NCI-H446 (cell line): ENCODE results near the gene GRIA4.

Experiments used
- DNase-seq, 2 experiments: peaks; one replicate each; lab custom pipeline; 2025; lab: John Stamatoyannopoulos, UW

The GRIA4 gene

DNA sequence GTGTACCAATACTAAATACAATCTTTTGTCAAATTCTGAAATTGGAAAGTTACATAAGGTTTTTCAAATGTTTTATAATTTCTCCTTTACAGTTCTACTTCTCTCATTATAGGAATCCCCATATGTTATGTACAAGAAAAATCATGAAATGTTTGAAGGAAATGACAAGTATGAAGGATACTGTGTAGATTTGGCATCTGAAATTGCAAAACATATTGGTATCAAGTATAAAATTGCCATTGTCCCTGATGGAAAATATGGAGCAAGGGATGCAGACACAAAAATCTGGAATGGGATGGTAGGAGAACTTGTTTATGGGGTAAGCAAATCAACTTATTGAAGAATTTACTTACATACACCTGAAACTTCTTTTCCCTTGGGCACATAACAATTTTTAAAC is 308.7 kb downstream of the GRIA4 start:
- DNase-seq, result no peak

DNA sequence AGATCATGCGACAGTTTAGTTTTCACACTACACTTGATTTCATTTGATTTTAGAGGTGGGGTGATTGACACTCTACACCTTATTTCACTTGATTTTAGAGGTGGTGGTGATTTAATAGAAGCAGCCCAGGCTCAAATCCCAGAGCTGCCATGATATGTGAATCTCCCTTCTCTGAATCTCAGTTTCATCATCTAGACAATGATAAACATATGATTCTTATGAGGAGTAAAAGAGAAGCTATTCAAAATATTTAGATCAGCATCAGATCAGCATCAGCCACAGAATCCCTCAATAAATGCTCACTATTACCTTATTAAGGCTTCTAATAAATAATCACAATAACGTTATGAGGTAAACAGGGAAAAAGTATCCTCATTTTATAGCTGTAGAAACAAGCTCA is 313.4 kb downstream of the GRIA4 start:
- DNase-seq, result no peak

DNA sequence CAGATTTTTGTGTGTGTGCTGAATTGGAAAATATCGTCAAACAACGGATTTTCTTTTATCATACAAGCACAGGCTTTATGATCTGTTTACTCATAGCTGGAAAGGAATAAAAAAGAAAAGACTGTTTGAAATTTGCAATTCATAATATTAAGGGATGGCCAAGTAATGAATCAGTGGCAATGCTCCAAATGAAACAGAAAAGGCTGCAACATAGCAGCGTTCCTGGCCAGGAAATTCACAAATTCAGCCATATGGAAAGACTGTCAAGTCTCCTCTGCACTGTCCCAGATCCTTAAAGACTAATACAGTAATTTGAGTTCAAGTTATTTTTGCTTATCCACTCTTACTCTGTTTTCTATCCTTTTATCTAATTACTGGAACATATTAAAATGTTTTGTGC is 313.9 kb downstream of the GRIA4 start:
- peak; percentile 59 to 82 for DNase-seq

DNA sequence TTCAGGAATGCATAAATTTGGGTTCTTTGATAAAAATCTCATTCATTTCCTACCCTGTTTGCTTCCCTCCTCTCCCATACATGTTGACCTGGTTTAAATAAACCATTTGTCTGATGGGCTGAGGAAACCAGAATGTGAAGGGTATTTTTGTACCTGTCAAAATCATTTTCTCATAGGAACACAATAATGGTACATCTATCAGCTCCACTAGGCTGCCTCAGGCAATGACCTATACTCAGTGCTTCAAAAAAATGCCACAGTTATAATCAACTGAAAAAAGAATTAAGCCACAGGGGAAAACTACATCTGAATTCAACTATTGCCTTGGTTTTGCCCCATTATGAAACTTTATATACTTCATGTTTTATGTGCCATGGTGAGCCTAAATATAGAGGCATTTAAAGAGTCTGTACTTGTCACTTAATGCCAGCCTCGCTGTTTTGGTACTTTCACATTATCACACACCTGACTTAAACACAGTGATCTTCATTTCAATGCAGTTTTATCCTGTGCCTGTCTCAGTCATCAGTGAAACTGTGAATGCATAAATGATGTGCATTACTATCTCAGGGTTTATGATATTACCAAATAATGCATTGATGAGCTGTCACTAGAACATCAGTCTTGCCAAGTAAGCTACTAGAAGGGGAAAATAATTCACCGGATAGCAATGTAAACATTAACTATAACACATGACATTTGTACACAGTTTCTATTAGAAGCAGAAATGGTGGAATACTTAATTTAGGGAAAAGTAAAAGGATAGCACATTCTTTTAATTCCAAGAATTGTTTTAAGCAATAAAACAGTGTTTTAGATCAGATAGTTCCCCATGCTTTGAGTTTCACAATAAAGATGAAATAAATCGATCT is 319.4 kb downstream of the GRIA4 start:
- no peak for DNase-seq

DNA sequence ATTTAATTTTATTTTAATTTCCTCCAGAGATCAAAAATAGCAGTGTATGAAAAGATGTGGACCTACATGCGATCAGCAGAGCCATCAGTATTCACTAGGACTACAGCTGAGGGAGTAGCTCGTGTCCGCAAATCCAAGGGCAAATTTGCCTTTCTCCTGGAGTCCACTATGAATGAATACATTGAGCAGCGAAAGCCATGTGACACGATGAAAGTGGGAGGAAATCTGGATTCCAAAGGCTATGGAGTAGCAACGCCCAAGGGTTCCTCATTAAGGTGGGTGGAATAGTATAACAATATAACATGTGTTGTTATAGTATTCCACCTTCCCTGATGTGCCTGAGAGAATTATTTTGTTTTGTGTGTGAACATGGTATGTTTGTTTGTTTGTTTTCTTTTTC is 323.8 kb downstream of the GRIA4 start:
- no peak for DNase-seq

DNA sequence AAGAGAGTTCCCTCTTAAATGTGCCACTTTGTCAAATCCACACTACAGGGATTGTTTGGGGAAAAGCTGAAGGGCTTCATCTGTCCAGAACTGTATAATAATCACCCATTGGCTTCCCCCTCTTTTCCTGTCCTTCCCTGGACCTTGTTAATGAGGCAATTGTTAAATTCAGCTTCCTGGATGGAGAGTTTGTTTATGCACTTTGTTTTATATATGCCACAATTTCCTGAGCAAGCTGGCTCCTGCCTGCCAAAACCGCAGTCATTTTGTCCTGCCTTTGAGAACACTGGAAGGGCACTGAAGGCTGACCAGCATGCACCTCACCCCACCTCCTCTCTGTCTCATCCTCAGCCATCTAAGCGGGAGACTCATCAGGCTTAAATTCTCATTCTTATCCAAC is 325.9 kb downstream of the GRIA4 start:
- no peak for DNase-seq

DNA sequence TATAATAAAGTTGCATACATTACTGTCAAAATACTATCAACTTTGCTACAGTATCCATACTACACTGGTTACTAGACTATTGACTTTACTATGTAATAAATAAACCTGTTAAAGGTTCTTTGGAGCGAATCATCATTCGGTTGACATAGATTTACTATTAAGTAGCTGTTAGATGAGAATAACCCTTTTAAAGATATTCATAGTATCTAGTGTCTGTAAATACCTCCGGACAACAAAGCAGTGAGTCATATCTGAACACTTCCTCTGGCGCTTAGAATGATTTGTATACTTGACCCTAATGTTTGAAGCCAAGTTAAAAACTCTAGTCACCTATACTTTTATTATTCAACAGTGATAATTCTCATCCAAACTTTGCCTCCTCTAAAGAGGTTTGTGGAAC is 327.5 kb downstream of the GRIA4 start:
- DNase-seq, result no peak

DNA sequence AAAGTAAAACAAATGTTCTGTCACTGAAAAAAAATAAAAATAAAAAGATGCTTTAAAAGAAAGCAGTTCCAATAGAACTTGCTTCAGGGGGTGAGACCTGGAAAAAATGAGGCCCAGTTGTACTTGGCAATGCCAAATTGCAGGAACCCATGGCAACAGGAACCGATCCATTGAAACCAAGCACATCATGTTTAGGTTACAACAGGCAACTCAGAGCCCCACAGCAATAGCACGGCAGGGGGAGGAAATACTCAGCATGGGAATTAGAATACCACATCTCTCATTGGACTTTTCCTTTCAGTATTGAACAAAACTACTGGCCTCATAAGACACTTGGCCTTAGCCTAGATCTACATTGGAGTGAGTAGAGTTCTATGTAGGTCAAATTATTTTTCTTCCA is 327.9 kb downstream of the GRIA4 start:
- no peak for DNase-seq

DNA sequence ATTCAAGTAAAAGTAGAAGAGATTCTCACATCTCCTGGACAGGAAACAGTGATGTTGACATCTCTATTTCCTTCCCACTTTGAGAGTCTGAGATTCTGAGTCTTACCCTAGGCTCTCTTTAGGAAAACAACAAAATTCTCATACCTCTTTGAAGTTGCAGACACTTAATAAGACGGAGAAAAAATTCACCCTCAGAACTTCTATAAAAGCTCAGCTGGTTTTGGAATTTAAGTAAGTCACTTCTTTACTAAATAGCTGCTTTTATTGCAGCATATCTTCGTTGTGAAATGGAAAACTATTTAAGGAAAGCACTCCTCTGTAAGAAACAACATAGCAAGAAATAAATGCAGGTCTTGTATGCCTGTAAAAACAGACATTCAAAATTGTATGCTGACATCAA is 333.0 kb downstream of the GRIA4 start:
- DNase-seq, result no peak

DNA sequence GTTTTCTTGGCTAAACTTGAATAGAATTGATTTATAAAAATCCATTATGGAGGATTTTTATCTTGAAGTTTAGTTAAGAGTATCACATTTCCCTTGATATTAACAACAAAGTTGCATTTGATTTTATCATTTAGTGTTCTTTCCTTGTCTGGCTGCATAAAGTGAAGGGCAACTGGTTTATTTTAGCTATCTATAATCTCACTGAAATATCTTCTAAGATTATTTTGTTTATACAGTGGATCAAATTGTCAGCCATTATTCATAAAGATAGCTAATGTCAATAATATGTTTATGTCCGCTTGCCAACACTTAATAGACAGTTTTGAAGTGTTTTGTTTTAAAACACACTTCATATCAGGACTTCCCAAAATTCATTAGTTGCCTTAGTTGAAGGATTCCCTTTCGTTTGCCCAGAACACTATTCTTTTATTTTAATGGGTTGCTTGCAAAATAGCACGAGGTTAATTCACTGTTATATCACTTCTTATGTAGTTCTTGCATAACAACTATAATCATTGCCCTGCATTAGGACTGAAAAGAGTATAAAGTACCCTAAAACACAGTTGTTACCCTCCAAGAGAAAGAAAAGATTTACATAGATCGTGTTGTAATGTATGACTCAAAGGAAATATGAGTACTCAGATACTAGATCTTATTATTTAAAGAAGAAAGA is 339.2 kb downstream of the GRIA4 start:
- DNase-seq, result no peak

DNA sequence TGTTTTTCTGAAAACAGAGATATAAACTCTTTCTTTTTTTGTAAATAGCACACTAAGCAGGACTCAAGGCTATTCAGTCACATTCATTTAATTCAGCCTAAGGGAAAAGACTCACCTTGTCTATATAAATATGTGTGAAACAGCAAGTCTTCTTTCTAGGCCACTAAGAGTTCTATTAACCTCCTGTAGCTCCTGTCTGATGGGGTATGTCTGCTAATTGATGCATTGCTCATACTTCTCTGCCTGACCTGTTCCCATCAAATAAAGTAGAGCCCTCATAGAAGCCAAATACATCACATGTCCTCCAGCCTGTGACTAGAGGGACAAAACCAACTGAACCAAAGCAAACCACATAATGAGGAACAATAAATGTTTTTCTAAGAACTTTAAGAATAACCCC is 344.0 kb downstream of the GRIA4 start:
- DNase-seq, result no peak

DNA sequence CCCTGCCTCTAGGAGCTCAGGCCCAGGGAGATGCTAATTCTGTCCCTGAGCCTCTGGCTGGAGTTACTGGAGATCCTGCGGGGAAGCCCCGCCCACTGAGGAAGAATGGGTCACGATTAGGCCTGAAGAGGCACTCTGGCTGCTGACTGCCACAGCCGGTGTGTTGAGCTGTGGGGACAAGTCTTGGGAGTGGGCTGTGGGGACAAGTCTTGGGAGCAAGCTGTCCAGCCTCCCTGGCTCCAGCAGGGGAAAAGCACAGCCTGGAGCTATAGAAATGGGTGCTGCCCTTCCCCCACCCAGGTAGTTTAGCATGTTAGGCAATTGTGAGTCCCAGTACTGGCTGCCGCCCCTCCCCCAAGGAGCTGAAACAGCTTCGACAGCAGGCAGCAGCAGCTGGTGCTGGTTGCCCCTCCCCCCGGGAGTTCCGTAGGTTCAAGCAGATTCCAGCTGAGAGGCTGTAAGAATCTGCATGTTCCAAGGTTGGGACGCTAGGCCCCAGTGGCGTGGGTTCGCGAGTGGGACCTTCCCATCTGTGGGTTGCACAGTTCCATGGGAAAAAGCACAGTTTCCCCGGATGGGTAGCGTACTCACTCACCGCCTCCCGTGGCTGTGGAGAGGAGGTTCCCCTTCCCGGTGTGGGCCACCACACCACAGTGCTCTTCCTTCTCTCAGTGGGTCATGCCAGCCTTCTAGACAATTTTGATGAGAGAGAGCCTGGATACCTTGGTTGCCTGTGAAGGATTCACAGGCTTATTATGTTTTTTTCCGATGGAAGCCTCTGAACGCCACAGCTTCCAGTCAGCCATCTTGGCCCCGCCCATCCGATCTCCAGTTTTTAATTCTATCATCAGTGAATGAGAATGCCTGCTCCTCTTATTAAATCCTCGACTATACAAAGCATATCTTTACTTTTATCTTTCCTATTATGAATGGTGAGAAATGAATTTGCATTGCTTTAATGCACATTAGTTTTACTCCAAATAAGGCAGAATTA is 350.7 kb downstream of the GRIA4 start:
- no peak for DNase-seq

DNA sequence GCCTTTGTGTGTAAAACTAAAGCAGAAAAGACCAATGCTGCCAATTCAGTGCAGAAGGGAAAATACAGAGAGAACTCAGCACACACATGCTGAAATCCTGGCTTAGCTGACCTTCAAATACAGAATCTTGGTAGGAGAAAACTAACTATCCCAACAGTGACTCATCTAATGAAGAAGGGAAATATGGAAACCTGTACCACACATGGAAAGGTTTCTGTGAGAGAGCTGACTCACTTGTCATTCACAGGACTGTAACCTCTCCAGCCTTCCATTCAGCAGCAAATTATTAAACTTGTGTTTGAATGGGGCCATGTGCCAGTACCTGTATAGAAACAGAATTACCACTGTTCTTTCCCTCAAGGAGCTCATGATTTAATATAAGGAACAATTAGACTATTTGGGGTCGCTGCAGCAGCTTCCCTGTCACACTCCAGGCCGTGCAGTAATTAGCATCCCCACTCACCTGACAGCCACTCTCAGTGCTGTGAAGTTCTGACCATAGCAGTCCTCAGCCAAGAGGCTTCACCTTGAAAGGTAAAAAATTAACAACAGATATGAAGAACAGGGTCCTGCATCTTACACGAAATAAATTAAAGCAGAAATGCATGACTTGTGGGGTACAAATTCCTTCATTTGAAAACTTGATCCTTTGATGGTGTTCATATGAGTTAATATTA is 358.3 kb downstream of the GRIA4 start:
- peak in 1 of 2 experiments; percentile 4 for DNase-seq

DNA sequence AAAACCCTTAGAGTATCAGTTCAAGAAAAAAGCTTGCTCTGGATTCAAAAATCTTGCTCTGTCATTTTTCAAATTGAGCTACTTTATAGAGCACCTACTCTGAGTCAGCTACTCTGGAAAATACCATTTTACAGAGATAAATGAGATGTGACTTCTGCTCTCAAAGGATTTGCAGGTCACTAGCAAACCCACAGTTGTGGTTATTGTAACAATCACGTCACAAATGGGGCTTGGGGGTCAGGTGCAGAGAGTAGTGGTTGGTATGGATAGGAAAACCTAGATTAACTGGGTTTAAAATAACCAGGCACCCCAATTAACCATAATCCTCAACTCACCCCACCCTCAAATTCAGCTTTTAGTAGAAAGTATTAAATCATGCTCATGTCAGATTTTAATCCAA is 359.9 kb downstream of the GRIA4 start:
- DNase-seq, result no peak

DNA sequence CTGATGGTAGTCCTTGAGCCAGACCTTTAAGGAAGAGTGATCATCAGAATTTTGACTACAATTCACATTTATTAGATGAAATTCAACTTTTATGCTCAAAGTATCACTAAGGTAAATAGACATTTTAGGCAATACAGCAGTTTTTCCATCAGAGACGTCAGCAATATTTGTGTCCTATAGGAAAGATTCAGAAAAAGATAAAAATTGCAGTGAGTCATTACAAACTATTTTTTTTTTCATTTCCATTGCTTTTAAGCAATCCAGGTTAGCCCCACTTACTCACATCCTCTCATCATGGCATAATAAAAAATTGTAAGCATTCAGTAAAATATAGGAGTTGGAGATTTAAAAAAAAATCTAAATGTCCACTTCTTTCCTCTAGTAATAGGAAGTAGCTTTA is 365.3 kb downstream of the GRIA4 start:
- no peak for DNase-seq

DNA sequence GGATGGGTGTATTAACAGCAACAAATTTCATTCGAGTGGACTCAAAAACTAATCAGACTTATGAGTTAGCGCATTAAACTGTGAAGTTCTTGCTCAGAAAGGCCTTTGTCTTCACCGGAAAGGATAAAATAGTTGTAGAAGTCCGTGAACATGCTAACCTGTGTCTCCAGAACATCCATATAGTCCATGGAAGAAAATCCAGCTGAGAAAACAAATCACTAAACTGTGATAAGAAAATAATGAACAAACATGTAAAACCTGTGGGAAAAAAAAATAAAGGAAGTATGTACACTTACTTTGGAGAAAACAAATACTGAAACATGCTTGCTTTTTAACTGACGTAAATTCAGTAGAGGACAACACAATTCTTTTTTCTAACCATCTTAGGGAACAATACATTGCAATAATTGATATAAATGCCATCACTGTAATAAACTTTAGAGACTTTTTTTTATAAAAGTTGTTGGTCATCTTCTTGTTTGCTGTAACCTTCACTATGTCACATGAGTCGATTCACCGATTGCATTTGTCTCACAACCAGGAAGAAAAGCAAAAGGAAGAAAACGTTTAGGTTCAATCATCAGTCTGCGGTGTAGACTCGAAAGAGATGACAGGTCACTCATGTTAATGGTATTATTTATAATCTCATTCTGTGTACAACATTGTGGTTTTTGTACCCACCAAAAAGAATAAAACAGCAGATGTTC is 370.3 kb downstream of the GRIA4 start:
- DNase-seq, result no peak

DNA sequence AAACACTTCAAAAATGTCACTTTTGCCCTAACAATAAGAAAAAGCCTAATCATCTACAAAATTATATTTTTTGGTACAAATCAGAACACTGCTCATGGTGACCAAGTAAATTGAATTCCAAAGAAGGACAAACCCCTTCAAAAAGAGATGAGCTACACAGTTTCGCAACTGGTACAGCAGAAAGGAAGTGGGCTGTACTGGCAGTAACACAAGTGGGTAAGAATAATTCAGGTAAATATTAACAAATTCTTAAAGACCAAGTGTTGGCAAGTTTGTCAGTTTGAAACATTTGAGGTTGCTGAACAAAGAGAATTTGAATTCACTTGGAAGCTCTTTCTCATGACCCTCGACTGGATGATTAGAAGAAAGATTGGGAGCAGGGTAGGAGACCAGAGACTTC is 376.7 kb downstream of the GRIA4 start:
- DNase-seq, result no peak

DNA sequence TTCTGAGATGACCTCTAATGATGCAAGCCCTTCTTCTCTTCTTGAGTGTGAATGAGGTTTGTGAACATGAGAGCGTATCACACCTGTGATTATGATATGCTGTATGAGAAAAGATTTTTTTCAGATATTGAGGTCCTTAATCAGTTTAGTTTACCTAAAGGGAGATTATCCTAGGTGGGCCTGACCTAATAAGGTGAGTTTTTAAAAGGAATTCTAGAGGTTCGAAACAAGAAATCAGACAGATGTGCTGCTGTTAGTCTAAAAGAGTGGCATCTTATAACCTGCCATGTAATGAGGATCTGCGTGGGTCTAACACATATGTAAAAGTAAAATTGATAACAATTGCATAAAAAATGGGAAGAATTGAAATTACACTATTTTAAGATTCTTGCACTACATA is 378.3 kb downstream of the GRIA4 start:
- no peak for DNase-seq

DNA sequence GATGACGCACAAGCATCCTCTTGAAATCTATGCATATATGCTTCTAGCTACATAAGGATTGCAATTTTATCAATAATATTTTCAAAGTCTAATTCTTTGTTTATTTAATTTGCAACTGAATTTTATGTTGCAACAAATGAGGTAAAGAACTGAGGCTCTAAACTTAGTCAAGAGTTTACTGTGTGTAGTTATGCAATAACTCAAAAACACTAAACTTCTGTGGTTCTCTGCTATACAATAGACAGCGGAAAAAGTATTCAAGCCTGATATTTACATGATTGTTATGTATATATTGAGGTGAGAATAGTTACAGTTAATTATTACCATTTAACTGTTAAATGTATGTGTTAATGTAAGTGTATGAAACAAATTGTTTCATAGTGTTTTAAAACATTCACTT is 379.3 kb downstream of the GRIA4 start:
- no peak for DNase-seq

DNA sequence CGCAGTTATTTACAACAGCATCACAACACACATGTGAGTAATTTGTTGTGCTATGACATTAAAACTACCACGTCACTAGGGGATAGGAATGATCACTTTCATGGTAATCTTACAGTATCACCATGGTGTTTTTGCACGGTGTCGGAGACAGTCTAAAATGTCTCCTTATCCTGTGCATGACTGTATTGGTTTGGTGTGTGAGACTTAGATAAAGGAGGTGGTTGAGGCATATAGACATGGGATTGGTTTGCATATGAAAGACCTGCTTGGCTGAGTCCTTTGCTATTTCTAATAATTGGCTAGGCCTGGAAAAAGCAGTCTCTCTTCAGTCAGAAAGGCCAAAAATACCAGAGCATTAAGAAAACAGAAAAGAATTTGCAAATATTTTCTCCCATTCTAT is 382.0 kb downstream of the GRIA4 start:
- DNase-seq, result no peak

DNA sequence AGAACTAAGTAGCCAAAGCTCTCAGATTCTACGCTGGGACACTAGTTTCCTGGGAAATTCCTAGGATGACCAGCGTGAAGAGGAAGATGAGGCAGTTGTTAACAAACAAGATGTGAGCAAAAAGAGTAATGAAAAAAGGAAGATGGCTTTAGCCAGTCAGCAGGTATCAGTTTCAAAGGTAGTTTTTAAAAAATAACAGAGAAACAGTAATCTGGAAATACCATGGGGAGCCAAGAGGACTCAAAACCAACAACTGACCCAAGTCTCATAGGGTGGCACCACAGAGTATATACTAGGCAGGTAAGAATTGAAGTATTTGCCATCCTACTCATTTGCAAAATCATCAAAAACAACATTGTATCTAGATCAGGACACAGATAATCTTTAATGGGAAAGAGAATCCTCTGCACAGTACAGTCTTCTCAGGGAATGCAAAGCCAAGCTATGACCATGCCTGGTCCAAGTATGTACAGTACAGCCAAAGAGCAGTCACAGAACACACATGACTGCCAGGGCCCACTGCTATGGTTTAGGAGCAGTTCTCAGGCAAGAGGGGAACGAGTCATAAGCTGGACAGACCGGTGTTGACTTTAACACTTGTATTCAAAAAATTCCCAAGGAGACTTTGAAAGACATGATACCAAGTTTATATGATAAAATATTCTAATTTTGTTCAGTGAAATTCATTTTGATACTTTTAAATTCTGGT is 391.6 kb downstream of the GRIA4 start:
- no peak for DNase-seq
